Measurements from ENCODE around the gene SPAAR. TPM values are rescaled to one million over a fixed set of nuclear protein-coding genes. Genes with fewer than 3 reads are reported as not detected.

The SPAAR gene
- total RNA-seq, 1 experiment from 2014 or later, result 0.37 TPM

DNA sequence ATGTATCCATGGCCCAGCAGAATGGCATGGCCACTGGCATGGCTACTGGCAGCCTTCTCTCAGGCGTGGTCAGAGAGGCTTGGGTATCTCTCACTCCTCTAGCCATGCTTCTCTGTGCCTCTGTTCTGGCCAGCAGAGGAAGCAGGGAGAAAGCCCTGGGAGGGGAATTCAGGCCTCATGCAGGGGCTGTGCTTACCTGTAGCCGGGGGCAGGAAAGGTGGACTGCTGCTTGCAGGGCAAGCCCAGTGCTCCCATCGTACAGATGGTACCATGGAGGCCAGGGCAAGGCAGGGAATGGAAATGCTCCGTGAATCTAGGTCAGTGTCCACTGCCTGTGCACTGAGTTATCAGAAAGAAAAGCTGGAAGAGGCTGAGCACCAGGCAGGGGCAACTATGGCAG is 41.8 kb upstream of the SPAAR start:
- ChIA-PET POLR2A (ENCODE audit: low non-redundant PET) (no interaction called here), CTCF (no interaction called here)
- intact Hi-C loops (cut with micrococcal nuclease; ENCODE audit: unreplicated experiment), result no loop called here

GRCh38 chr9:35868933-35869332 is 40.4 kb upstream of the SPAAR start:
- H3K4me1 ChIP-seq (ENCODE audit: insufficient read depth, low read length, poor library complexity, severe bottlenecking), result peaks cover 4% of the 10 kb centered on the region
- peak; percentile 10 for DNase-seq (ENCODE audit: low spot score)
- H3K4me3 ChIP-seq (ENCODE audit: low read depth, low read length, poor library complexity, severe bottlenecking), result no peak overlapping the region
- BruUV-seq (replicated peaks), result no TSS peak
- no peaks in the 10 kb centered on the region for H3K9me3 ChIP-seq (ENCODE audit: low read depth, low read length, poor library complexity, severe bottlenecking)
- H3K36me3 ChIP-seq (ENCODE audit: insufficient read depth, low read length, poor library complexity, severe bottlenecking), result no peaks in the 10 kb centered on the region
- ChIA-PET POLR2A (ENCODE audit: low non-redundant PET) (no interaction called here), CTCF (no interaction called here)
- intact Hi-C loops (cut with micrococcal nuclease; ENCODE audit: unreplicated experiment), result no loop called here
- H3K27me3 ChIP-seq (replicated peaks; ENCODE audit: insufficient read depth, low read depth, low read length, poor library complexity), result no peaks in the 10 kb centered on the region
- no peak for TF ChIP-seq EZH2 (IDR thresholded peaks at IDR 0.05; ENCODE audit: borderline replicate concordance, low read depth, low read length, poor library complexity, severe bottlenecking)
- no peak for TF ChIP-seq CTCF (conservative IDR thresholded peaks at IDR 0.05; ENCODE audit: low read depth, low read length)
- no peak overlapping the region for H3K27ac ChIP-seq (ENCODE audit: low read depth, low read length, poor library complexity, severe bottlenecking)

More for the DNA sequence above, 41.8 kb upstream of the SPAAR start:
- Histone ChIP-seq H3K36me3 (ENCODE audit: insufficient read depth, low read length, poor library complexity, severe bottlenecking) (no peaks in the 10 kb centered on the region), H3K9me3 (ENCODE audit: low read depth, low read length, poor library complexity, severe bottlenecking) (no peaks in the 10 kb centered on the region), H3K27me3 (replicated peaks; ENCODE audit: insufficient read depth, low read depth, low read length, poor library complexity) (no peaks in the 10 kb centered on the region), H3K27ac (ENCODE audit: low read depth, low read length, poor library complexity, severe bottlenecking) (no peak overlapping the region), H3K4me1 (ENCODE audit: insufficient read depth, low read length, poor library complexity, severe bottlenecking) (peaks cover 4% of the 10 kb centered on the region), H3K4me3 (ENCODE audit: low read depth, low read length, poor library complexity, severe bottlenecking) (no peak overlapping the region)
- TF ChIP-seq CTCF (conservative IDR thresholded peaks at IDR 0.05; ENCODE audit: low read depth, low read length), result no peak
- TF ChIP-seq EZH2 (IDR thresholded peaks at IDR 0.05; ENCODE audit: borderline replicate concordance, low read depth, low read length, poor library complexity, severe bottlenecking), result no peak
- DNase-seq (ENCODE audit: low spot score), result no peak
- BruUV-seq (replicated peaks), result no TSS peak

DNA sequence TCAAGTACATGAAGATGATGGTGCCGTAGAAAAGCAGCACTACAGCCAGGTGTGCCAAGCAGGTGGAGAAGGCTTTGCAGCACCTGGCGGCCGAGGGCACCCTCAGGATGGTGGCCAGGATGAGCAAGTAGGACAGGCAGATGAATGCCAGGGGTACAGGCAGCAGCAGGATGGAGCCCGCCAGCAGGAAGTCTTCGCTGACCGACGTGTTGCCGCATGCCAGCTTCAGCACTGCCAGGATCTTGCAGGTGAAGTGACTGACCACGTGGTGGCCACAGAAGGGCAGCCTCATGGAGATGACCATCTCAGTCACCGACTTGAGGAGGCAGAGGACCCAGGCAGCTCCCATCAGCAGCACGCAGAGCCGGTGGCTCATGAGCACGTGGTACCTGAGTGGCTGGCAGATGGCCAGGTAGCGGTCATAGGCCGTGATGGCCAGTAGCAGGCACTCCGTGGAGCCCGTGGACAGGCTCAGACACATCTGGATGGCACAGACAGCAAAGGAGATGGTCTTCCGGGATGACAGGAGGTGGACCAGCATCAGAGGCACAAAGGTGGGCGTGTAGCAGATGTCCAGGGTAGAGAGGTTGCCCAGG is 39.6 kb upstream of the SPAAR start:
- no peaks in the 10 kb centered on the region for H3K36me3 ChIP-seq (ENCODE audit: insufficient read depth, low read length, poor library complexity, severe bottlenecking)
- no peak for TF ChIP-seq CTCF (conservative IDR thresholded peaks at IDR 0.05; ENCODE audit: low read depth, low read length)
- TF ChIP-seq EZH2 (IDR thresholded peaks at IDR 0.05; ENCODE audit: borderline replicate concordance, low read depth, low read length, poor library complexity, severe bottlenecking), result no peak
- POLR2A ChIA-PET (ENCODE audit: low non-redundant PET), result no interaction called here

More for the DNA sequence above, 39.6 kb upstream of the SPAAR start:
- H3K27ac ChIP-seq (ENCODE audit: low read depth, low read length, poor library complexity, severe bottlenecking), result no peak overlapping the region
- no peak for DNase-seq (ENCODE audit: low spot score)
- no peaks in the 10 kb centered on the region for H3K9me3 ChIP-seq (ENCODE audit: low read depth, low read length, poor library complexity, severe bottlenecking)
- intact Hi-C loops (cut with micrococcal nuclease; ENCODE audit: unreplicated experiment), result no loop called here
- CTCF ChIA-PET, result no interaction called here
- H3K4me1 ChIP-seq (ENCODE audit: insufficient read depth, low read length, poor library complexity, severe bottlenecking), result peaks cover 4% of the 10 kb centered on the region
- no peaks in the 10 kb centered on the region for H3K27me3 ChIP-seq (replicated peaks; ENCODE audit: insufficient read depth, low read depth, low read length, poor library complexity)
- BruUV-seq (replicated peaks), result no TSS peak
- no peak overlapping the region for H3K4me3 ChIP-seq (ENCODE audit: low read depth, low read length, poor library complexity, severe bottlenecking)

All from A673 (cell line).